ENCODE data around the gene RAB7A. TPM values are rescaled to one million over a fixed set of nuclear protein-coding genes. Genes with fewer than 3 reads are reported as not detected.

Gene RAB7A
- total RNA-seq, 1 experiment from 2014 or later: 233 TPM

GRCh38 chr3:128807186-128807830, 81.3 kb downstream of the RAB7A start:
- Histone ChIP-seq H3K9me2 (ENCODE audit: insufficient read depth) (no peaks in the 10 kb centered on the region), H3K4me3 (replicated peaks in 1 of 2; ENCODE audit: low read depth in 1 of 2, low read length in 2 of 2) (no peak overlapping the region), H2AFZ (ENCODE audit: low read depth, low read length, poor library complexity, severe bottlenecking) (no peak overlapping the region), H4K20me1 (ENCODE audit: insufficient read depth) (no peaks in the 10 kb centered on the region), H3K9ac (ENCODE audit: low read length) (no peak overlapping the region), H3K27me3 (ENCODE audit: insufficient read depth, low read length) (no peaks in the 10 kb centered on the region), H3K79me2 (ENCODE audit: insufficient read depth, low read length) (peaks cover 46% of the 10 kb centered on the region), H3K36me3 (ENCODE audit: control insufficient read depth in 1 of 2, insufficient read depth in 2 of 2, low read length in 2 of 2) (peaks cover 26 to 33% of the 10 kb centered on the region in 2 experiments; a peak in 3 of 4 replicates), H3K27ac (ENCODE audit: low read depth, low read length) (no peak overlapping the region), H3K4me1 (ENCODE audit: control insufficient read depth in 1 of 2, insufficient read depth in 2 of 2, low read length in 2 of 2) (peaks cover 0 to 31% of the 10 kb centered on the region in 2 experiments; a peak in 2 of 4 replicates), H3K4me2 (ENCODE audit: low read length) (no peak overlapping the region), H3K9me3 (ENCODE audit: control insufficient read depth in 1 of 2, insufficient read depth in 1 of 2, low read depth in 1 of 2, low read length in 2 of 2) (no peaks in the 10 kb centered on the region)
- TF ChIP-seq JUND (IDR thresholded peaks at IDR 0.05): no peak
- TF ChIP-seq ATF3 (IDR thresholded peaks at IDR 0.05): no peak
- TF ChIP-seq REST (IDR thresholded peaks at IDR 0.05; ENCODE audit: low read depth): no peak
- TF ChIP-seq CBX3 (IDR thresholded peaks at IDR 0.05; ENCODE audit: low read depth): no peak
- DNase-seq (ENCODE audit: low read depth, low spot score) (no peak), ATAC-seq (no peak)
- BruUV-seq (replicated peaks): no TSS peak
- POLR2A ChIA-PET: no interaction called here
- intact Hi-C loops (cut with micrococcal nuclease): no loop called here
- RAD21 ChIA-PET (ENCODE audit: low non-redundant PET in 1 of 2, low total read pairs in 2 of 2, uncharacterized antibody in 2 of 2, unreplicated experiment in 2 of 2): no interaction called here
- CTCF ChIA-PET: no interaction called here

- H3K79me2 ChIP-seq (ENCODE audit: insufficient read depth, low read length): peaks cover 38% of the 10 kb centered on the region
- H3K9me2 ChIP-seq (ENCODE audit: insufficient read depth): no peaks in the 10 kb centered on the region
- no peaks in the 10 kb centered on the region for H3K27me3 ChIP-seq (ENCODE audit: insufficient read depth, low read length)
- peaks cover 0 to 25% of the 10 kb centered on the region in 2 experiments; a peak in 2 of 4 replicates for H3K4me1 ChIP-seq (ENCODE audit: control insufficient read depth in 1 of 2, insufficient read depth in 2 of 2, low read length in 2 of 2)
- no peak overlapping the region for H3K9ac ChIP-seq (ENCODE audit: low read length)
- H4K20me1 ChIP-seq (ENCODE audit: insufficient read depth): no peaks in the 10 kb centered on the region
- ChIA-PET RAD21 (ENCODE audit: low non-redundant PET in 1 of 2, low total read pairs in 2 of 2, uncharacterized antibody in 2 of 2, unreplicated experiment in 2 of 2) (no interaction called here), CTCF (no interaction called here), POLR2A (no interaction called here)
- no peak for DNase-seq (ENCODE audit: low read depth, low spot score)
- H2AFZ ChIP-seq (ENCODE audit: low read depth, low read length, poor library complexity, severe bottlenecking): no peak overlapping the region
- H3K27ac ChIP-seq (ENCODE audit: low read depth, low read length): no peak overlapping the region
- H3K9me3 ChIP-seq (ENCODE audit: control insufficient read depth in 1 of 2, insufficient read depth in 1 of 2, low read depth in 1 of 2, low read length in 2 of 2): no peaks in the 10 kb centered on the region
- no peak for ATAC-seq
- no peak overlapping the region for H3K4me3 ChIP-seq (replicated peaks in 1 of 2; ENCODE audit: low read depth in 1 of 2, low read length in 2 of 2)
- H3K36me3 ChIP-seq (ENCODE audit: control insufficient read depth in 1 of 2, insufficient read depth in 2 of 2, low read length in 2 of 2): peaks cover 38 to 46% of the 10 kb centered on the region in 2 experiments; a peak in 3 of 4 replicates
- no peak overlapping the region for H3K4me2 ChIP-seq (ENCODE audit: low read length)
- no TSS peak for BruUV-seq (replicated peaks)
- intact Hi-C loops (cut with micrococcal nuclease): no loop called here
- TF ChIP-seq JUND (IDR thresholded peaks at IDR 0.05) (no peak), ZFX (IDR thresholded peaks at IDR 0.05) (no peak), POLR2AphosphoS5 (IDR thresholded peaks at IDR 0.05; ENCODE audit: low read depth, low read length) (no peak), ATF3 (IDR thresholded peaks at IDR 0.05) (no peak), EGR1 (IDR thresholded peaks at IDR 0.05; ENCODE audit: low read depth) (no peak), ZNF274 (IDR thresholded peaks at IDR 0.05; ENCODE audit: low read depth, low read length) (no peak), SRF (IDR thresholded peaks at IDR 0.05; ENCODE audit: low read depth) (no peak), POLR2A (IDR thresholded peaks at IDR 0.05; ENCODE audit: borderline replicate concordance, extremely low read depth, insufficient read depth, insufficient read length) (no peak), CTCF (IDR thresholded peaks at IDR 0.05 in 2 of 3, conservative IDR thresholded peaks at IDR 0.05 in 1 of 3; ENCODE audit: borderline replicate concordance in 1 of 3, insufficient read depth in 1 of 3, low read depth in 2 of 3, low read length in 2 of 3) (no peak), FOSL1 (IDR thresholded peaks at IDR 0.05; ENCODE audit: low read depth) (no peak), MAX (IDR thresholded peaks at IDR 0.05) (no peak), SP1 (IDR thresholded peaks at IDR 0.05; ENCODE audit: low read depth) (no peak), EZH2 (IDR thresholded peaks at IDR 0.05) (no peak)
Observed at GRCh38 chr3:128808672-128809071, 82.7 kb downstream of the RAB7A start.

Measured in HCT116 (cell line).